NAMALWA (cell line): Measurements from ENCODE around the gene ASB2.

Source experiments
- DNase-seq: peaks from one replicate; pipeline ENCODE4 v3.0.0-alpha.2; 2015; ENCODE audit warnings: low spot score

Gene ASB2

GRCh38 chr14:93960774-93961438 lies 15.5 kb downstream of the ASB2 start:
- no peak for DNase-seq

DNA sequence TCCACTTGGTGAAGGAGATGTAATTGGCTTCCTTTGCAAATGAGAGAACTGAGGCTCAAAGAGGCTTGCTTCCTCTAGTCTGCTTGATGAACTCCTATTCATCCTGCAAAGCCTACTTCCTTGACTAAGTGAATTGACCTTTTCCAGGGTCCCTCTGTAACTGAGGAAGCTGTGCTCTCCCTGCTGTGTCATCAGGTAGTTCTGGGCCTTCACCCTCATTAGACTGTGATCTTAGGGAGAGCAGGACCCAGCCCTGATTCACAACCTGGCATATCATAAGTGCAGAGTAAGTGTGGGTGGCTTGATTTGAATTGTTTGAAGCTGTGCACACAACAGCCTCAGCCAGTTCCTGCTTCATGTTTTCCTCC lies 16.3 kb downstream of the ASB2 start:
- DNase-seq = no peak

- DNase-seq = peak; percentile 72
These were observed 16.9 kb downstream of the ASB2 start for GRCh38 chr14:93959239-93960107.

GRCh38 chr14:93958567-93959238 lies 17.7 kb downstream of the ASB2 start:
- no peak for DNase-seq

DNA sequence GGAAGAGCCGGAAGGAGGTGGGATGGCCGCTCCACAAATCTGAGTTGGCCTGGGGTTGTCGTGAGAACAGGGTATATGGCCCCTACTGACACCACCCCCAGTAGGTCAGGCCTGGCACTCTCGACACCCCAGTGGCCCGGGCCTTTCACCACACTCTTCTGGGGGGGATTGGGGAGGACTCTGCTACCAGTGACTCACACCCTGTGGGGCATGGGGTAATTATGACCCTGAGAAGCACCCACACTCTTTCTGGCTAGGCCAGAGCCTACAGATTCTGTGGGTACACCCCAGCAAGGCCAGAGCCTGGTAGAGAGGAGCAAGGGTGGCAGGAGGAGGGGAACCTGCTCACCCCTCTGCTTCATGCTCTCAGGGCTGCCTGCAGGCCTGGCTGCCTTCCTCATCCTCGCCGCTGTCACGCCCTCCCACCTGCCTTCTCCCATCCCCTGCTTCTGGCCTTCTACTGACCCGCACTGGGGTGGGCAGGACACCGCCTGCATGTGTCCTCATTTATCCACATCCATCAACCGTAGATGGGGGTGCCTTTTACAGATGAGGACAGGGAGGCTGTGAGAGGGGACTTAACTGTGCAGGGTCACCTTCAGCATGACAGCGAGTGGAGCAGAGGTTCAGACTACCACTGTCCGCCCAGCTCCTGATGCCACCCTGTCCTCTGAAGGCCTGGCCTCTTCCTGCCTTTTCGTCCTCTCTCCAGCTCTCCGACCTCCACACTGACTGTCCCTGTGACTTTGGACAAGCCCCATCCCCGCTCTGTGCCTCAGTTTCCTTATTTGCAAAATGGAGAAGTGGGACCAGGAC lies 18.4 kb downstream of the ASB2 start:
- no peak for DNase-seq

GRCh38 chr14:93957333-93957710 lies 19.0 kb downstream of the ASB2 start:
- DNase-seq = no peak

DNA sequence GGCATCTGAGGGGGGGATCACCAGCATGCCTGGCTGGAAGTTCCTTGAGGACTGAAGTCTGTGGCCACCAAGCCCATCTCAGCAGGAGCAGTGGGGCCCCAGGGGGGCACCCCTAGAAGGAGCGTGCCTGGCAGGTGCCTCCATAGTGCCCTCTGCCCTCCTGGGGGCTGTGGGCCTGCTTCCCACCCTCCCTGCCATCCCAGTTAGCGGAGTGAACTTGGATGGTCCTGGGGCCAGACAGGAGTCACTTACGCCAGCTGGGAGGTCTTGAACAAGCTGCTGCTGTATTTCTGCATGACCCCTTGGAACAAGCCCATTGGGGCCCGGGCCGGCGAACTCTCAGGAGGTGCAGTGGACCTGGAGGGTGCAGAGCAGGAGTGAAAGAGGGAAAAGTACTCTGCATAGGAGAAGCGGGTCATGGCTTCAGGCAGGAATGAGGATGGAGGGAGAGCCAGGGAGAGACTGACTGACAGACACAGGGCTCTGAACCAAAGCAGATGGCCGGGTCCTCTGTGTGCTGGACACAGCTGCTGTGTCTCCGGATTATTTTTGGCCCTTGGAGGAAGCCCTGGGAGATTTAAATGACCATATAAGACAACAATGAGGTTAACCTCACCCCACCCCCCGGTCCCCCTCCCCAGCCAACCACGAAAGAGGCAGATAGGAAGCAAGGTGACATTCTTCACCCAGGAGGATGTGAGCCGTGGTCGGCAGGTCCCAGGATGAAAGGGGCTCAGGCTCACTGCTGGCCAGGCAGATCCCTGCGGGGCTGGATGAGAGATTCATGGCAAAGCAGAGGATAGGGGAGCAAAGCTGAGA lies 19.6 kb downstream of the ASB2 start:
- DNase-seq = no peak

- no peak for DNase-seq
These were observed 20.4 kb downstream of the ASB2 start for GRCh38 chr14:93955850-93956481.

- DNase-seq = peak; percentile 21
These were observed 21.2 kb downstream of the ASB2 start for GRCh38 chr14:93954900-93955849.

GRCh38 chr14:93954516-93954830 lies 21.9 kb downstream of the ASB2 start:
- DNase-seq = no peak

DNA sequence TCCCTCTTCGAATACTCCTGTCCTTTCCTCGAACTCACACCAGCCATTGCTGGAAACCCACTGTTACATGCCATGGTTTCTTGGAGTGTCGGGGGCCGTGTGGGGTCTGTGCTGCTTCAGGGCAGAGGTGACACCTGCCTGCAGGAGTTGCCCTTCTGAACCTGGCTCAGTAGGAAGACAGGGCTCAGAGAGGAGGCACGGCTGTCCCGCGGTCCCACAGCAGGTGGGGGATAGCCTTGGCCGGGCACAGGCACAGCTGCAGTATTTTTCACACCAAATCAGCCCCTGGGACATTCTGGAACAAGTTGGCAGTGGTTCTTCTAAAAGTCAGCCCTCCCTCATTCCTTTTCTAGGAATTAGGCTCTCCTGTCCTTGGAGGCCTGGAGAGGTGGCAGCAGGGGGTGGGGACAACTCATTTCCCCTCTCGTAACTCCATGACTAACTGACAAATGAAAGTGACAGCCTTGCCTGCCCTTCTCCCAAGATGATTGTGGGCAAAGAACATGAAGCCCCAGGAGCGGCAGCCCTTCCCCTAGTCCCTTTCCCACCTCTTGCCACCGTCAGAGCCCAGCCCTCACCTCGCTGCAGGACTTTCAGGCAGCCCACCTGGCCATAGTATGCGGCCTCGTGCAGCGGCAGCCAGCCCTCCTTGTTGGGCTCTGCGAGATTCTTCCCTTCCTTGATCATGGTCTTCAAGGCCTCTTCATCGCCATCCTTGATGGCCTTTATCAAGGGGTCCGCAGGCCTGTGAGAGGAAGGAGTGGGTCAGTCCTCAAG lies 22.4 kb downstream of the ASB2 start:
- no peak for DNase-seq

DNA sequence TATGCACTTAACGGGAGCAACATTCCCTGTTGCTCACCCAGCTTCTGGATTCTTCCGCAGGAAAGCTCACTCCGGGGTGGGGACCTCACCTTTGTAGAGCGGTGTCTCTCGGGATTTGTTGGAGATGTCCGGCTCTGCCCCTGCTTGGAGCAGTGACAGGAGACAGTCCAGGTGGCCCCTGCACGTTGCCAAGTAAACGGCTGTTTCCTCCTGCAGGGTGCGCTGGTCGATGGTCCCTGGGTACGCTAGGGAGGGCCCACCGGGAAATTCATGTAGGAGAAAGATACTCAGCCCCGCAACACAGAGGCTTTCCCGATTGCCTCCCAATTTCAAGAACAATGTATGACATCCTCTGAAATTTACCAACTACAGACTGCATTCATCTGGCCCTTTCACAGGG lies 23.1 kb downstream of the ASB2 start:
- no peak for DNase-seq

DNA sequence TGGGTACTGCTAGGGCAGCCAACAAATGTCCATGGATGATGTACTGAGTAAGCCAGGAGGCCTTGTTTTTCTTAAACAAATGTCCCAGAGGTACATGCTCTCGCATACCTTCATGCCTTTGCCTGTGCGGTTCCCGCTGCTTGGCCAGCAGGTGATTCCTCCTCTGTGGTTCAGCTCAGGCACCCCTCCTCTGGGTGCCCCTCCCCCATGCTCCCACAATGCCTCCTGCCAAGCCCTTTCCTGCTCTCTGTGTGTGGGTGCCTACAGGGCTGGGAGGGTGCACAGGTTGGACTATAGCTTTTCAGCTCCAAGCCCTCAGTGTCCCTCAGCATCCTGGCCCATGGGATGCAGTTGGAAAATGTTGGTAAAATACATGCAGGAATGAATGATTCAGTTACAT lies 23.5 kb downstream of the ASB2 start:
- no peak for DNase-seq

- DNase-seq = no peak
These were observed 24.5 kb downstream of the ASB2 start for GRCh38 chr14:93951635-93952540.

DNA sequence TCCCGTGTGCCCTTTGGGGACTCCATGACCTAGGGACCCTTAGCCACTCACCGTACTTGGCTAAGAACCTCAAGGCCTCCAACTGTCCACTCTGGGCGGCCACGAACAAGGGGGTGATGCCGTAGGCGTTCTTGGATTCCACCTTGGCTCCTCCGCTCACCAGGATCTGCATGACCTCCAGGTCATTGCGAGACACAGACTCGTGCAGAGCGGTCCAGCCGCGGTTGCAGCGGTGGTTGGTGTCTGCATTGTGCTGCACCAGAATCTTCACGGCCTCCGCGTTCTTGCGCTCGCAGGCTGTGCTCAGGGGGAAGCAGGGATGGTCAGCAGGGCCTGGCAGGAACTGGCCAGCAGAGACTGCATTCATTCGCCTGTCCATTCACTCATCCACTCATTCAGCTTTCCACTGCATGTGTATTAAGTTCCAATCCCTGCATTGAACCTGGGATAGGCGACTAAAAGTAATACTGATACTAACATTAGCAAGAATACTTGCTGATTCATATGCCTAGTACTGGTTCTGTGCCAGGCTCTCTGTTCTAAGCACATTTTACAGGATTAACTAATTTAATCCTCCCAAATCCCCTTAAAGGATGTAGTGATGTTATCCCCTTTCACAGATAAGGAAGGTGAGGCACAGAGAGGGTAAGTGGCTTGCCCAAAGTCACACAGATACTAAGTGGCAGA lies 25.3 kb downstream of the ASB2 start:
- no peak for DNase-seq

- DNase-seq = no peak
These were observed 26.8 kb downstream of the ASB2 start for GRCh38 chr14:93949511-93950075.

GRCh38 chr14:93947282-93947681 lies 29.1 kb downstream of the ASB2 start:
- DNase-seq = no peak
